Measurements from ENCODE around the gene CECR2. TPM values are rescaled to one million over a fixed set of nuclear protein-coding genes. Genes with fewer than 3 reads are reported as not detected.
A peak's percentile ranks its signal among the peaks of the same experiment; 100 is the strongest.

The CECR2 gene
- total RNA-seq, 1 donor from 2014 or later = 5.5 TPM

- intact Hi-C loops (cut with DNase I) = no loop called here
- ATAC-seq (ENCODE audit: poor library complexity) = no peak
- no peak for DNase-seq
Observed at GRCh38 chr22:17434856-17435255, 65.6 kb downstream of the CECR2 start.

GRCh38 chr22:17435375-17435774, 66.1 kb downstream of the CECR2 start:
- ATAC-seq (ENCODE audit: poor library complexity) (no peak), DNase-seq (no peak)
- intact Hi-C loops (cut with DNase I) = no loop called here

DNA sequence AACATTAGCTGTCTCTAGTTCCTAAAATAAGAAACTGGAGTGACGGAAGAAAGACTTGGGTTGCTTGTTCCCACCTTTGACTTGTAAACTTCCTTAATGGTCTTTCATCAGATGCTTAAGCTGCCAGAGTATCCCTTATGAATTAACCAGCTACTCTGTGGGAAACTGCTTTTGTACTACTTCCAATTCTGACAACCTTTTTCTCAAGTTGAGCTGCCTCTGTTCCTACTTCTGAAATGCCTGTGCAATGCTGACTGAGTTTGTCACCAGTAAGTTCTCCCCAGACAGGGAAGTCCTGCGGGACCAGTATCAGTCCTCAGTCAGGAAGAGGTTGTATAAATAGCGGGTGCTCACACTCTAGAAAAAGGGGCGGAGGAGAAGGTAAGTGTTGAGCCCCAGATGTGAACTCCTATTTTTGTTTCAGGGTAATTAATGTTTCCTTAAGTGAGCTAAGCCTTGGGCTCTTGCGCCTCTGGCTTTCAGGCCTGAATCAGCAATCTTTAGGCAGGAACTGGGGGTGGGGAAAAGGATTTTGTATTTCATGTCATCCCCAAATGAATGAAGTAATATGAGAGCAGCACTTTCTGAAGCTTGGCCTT, 67.2 kb downstream of the CECR2 start:
- ATAC-seq (ENCODE audit: poor library complexity) = peak; percentile 54
- intact Hi-C loops (cut with DNase I) = no loop called here
- no peak for DNase-seq

- intact Hi-C loops (cut with DNase I) = no loop called here
- DNase-seq = no peak
- ATAC-seq (ENCODE audit: poor library complexity) = peak; percentile 57
Observed at GRCh38 chr22:17436981-17437412, 67.7 kb downstream of the CECR2 start.

DNA sequence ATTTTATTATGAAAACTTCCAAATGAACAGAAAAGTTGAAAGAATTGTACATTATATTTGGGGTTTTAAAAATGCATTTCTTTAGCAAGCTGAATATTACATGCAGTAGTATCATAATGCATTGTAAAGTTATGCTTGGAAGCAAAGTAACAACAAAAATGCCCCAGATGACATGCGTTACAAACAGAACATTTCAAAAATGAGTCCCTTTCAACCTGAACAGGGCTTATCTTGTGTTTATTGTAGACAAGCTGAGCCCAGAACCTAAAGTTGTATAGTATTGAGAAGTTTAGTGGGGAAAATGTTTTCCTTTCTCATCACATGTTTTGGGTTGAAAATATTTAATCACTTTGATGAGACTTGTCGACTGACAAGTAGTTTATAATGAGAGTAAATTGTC, 68.8 kb downstream of the CECR2 start:
- ATAC-seq (ENCODE audit: poor library complexity) (no peak), DNase-seq (no peak)
- intact Hi-C loops (cut with DNase I) = no loop called here

DNA sequence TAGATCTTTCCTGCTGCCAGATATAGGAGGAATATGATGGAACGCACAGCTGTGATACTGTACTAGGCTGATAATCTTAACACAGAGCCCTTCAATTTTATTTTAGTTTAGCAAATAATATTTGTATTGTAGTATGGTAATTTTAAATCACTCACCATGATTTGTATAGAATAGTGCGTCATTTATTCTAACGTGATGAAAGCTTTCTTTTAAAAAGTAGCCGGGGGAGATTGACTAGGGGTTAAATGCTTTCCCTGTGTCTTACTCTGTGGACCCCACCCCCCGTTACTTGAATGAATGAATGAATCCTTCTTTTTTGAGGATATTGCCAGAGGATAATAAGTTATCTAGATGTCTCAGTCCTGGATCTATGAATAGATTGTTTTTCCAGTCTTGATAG, 72.1 kb downstream of the CECR2 start:
- no peak for DNase-seq
- intact Hi-C loops (cut with DNase I) = no loop called here
- ATAC-seq (ENCODE audit: poor library complexity) = no peak

DNA sequence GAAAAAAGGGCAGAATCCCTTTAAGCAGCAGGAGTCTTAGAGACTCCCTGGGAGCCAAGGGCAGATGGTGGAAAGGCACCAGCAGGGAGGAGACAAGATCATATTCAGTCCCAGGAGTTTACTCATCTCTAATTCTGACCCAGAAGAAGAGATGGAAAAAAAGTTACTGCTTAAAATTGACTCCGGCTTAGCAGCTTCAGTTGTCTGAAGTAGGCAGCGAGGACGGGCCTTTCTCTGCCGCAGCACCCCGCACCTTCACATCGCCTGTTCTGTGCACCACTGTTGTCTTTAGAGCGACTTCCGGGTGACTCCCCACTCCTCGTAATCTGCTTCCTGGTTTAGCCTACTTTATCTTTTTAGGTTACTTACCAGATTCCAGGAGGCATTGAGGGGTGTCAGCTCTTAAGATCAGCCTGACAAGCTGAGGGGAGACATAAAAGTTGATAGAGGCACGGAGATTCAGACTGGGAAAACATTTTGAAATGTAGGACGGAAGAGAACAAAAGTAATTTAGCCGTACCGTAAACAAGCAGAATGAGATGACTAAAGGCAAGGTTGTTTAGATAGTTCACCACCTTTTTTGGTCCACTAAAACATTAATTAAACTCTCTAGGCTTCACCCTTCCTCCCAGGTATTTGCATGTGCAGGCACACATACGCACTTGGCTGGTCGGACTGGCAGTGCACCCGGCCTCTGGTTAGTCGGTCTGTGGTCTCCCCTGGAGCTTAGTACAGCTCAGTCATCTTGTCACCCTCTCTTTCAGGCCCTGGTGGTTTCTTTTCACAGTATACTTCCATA, 74.3 kb downstream of the CECR2 start:
- ATAC-seq (ENCODE audit: poor library complexity) (no peak), DNase-seq (no peak)
- intact Hi-C loops (cut with DNase I) = no loop called here

DNA sequence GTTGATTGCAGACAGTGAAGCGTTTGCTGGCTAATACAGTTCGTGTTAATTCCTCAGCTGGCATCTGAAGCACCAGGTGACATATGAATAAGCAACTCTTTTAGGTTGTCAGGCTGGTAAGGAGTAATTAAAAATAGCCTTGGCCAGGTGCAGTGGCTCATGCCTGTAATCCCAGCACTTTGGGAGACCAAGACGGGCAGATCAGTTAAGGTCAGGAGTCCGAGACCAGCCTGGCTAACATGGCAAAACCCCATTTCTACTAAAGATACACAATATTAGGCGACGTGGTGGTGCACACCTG, 74.9 kb downstream of the CECR2 start:
- DNase-seq = no peak
- ATAC-seq (ENCODE audit: poor library complexity) = no peak
- intact Hi-C loops (cut with DNase I) = no loop called here

DNA sequence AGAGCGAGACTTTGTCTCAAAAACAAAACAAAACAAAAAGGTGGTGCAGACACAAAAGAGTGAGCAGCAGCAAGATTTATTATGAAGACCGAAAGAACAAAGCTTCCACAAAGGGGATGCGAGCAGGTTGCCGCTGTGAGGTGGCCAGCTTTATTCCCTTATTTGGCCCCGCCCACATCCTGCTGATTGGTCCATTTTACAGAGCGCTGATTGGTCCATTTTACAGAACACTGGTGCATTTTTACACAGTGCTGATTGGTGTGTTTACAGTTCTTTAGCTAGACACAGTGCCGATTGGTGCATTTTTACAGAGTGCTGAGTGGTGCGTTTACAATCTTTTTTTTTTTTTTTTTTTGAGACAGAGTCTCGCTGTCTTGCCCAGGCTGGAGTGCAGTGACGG, 77.4 kb downstream of the CECR2 start:
- ATAC-seq (ENCODE audit: poor library complexity) = no peak
- no peak for DNase-seq
- intact Hi-C loops (cut with DNase I) = no loop called here

DNA sequence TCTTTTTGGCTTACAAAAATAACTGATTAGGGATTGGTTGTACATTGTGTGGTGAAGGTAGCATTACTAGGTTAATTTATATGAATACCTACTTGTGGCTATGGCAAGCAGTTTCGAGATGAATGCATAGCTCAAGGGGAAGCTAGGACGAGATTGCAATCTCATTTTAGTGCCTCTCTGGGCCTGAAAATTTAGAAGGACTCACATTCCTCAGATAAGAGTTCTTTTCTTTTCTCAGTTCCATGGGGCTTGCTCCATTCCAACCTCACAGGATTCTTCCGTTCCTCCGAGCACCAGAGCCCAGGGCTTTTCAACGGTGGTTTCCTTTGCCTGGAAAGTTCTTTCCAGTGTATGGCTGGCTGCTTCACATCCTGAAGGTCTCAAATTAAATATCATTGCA, 82.1 kb downstream of the CECR2 start:
- ATAC-seq (ENCODE audit: poor library complexity) (no peak), DNase-seq (no peak)
- intact Hi-C loops (cut with DNase I) = no loop called here

- DNase-seq (no peak), ATAC-seq (ENCODE audit: poor library complexity) (no peak)
- intact Hi-C loops (cut with DNase I) = no loop called here
Observed at GRCh38 chr22:17460895-17461294, 91.6 kb downstream of the CECR2 start.

- intact Hi-C loops (cut with DNase I) = no loop called here
- ATAC-seq (ENCODE audit: poor library complexity) (no peak), DNase-seq (no peak)
Observed at GRCh38 chr22:17470880-17471500, 101.7 kb downstream of the CECR2 start.

DNA sequence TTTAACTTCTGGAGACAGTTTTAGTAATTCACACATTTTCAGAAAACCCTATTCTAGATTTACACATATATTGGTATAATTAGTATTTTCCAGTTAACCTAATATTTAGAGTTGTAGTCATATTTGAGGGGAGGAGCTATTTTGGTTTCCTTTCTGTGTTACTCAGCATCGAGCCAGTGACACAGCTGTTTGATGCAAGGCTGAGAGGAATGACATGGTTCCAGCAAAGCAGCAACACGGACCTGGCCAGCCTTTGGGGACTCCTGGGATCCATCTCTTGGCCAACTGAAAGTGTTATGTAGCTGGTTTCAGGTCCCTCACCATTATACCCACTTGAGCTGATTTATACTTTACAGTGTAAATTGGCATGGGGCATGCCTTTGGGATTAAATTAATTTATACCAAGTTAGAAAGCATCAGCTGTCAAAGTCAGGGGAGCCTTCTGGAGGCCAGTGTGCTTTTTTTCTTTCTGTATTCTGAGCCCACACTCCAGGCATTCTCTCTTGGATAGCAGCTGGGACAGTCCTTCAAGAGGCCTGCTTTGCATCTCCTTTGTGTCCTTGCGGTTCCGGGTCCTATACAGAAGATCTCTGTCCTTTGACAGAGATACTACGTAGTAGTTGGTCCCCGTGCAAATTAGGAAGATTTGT, 102.8 kb downstream of the CECR2 start:
- ATAC-seq (ENCODE audit: poor library complexity) = peak; percentile 69
- intact Hi-C loops (cut with DNase I) = no loop called here
- DNase-seq = no peak

- intact Hi-C loops (cut with DNase I) = no loop called here
- DNase-seq (no peak), ATAC-seq (ENCODE audit: poor library complexity) (no peak)
Observed at GRCh38 chr22:17472932-17473331, 103.7 kb downstream of the CECR2 start.

GRCh38 chr22:17475318-17476230, 106.3 kb downstream of the CECR2 start:
- no peak for DNase-seq
- no peak for ATAC-seq (ENCODE audit: poor library complexity)
- intact Hi-C loops (cut with DNase I) = no loop called here

DNA sequence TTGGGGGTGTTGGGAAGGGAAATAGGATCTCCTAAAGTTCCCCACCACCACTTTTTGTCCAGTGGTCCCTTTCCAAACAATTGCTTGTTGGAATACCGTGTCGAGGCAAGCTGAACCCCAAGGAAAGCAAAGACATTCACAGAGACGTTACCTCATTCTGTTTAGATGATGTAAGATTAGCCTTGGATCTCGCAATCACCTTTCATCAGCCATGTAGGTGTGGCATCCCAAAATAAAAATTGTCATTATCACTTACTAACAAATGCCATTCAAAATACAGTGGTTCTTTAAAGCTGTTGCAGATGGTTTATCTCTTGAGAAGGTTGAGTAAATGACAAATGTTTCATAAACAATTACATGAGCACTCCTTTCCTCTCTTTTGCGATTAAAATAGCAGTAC, 107.6 kb downstream of the CECR2 start:
- ATAC-seq (ENCODE audit: poor library complexity) (no peak), DNase-seq (no peak)
- intact Hi-C loops (cut with DNase I) = no loop called here

- intact Hi-C loops (cut with DNase I) = no loop called here
- DNase-seq = peak; percentile 51
- peak; percentile 85 for ATAC-seq (ENCODE audit: poor library complexity)
Observed at GRCh38 chr22:17477391-17477833, 108.2 kb downstream of the CECR2 start.

GRCh38 chr22:17479135-17479534, 109.9 kb downstream of the CECR2 start:
- ATAC-seq (ENCODE audit: poor library complexity) (no peak), DNase-seq (no peak)
- intact Hi-C loops (cut with DNase I) = no loop called here

GRCh38 chr22:17481424-17481823, 112.2 kb downstream of the CECR2 start:
- ATAC-seq (ENCODE audit: poor library complexity) (no peak), DNase-seq (no peak)
- intact Hi-C loops (cut with DNase I) = loop anchor here (10.0 kb wide), 1 partner anchor 107 kb away; no protein-coding TSS in a partner anchor

All from Right ventricle myocardium superior (tissue), 1 donor.